Measurements from ENCODE around the gene UNKL.

DNA sequence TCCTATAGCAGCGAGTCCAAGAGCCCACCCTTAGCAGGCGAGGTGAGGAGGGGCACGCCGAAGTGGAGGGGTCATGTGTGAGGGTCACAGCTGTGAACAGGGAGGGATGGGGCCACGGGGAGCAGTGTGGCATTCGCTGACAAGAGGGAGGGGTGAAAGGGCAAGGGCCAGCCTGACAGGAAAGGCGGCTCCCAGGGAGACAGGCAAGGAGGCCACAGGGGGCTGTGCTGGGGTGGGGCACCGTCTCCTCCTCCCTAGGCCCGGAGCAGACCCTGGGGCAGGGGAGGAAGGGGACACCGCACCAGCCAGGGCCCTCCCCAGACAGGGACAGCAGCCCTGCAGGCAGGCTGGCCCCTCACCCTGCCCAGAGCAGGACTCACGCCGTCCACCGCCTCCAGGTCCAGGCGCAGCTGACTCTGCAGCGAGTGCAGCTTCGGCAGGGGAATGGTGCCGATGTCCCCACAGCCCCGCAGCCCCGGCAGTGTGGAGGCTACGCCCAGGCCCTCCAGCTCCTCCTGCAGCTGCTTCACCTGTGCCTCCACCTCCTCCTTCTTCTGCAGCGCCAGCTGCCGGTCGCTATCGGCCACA is 47.7 kb downstream of the UNKL start:
- TF ChIP-seq CTCF (conservative IDR thresholded peaks at IDR 0.05; ENCODE audit: low read depth, low read length) (no peak), EZH2phosphoT487 (IDR thresholded peaks at IDR 0.05; ENCODE audit: borderline replicate concordance, low read length) (no peak)
